H9 (cell line): ENCODE measurements around the gene PRMT6. TPM values are rescaled to one million over a fixed set of nuclear protein-coding genes. Genes with fewer than 3 reads are reported as not detected.

Experiments
- DNase-seq: peaks from one replicate; pipeline ENCODE4 v3.0.0-alpha.2; 2017
- H2AFZ ChIP-seq: one replicate; pipeline ENCODE4 v1.6.1; 2013; ENCODE audit warnings: mild to moderate bottlenecking, low read length, control low read depth, moderate library complexity
- H2AK5ac ChIP-seq: 2 replicates; pipeline ENCODE4 v1.6.1; 2013; ENCODE audit warnings: low read length, control low read depth, mixed read lengths; ENCODE audit not compliant: insufficient read length
- H2BK120ac ChIP-seq: one replicate; pipeline ENCODE4 v1.6.1; 2013; ENCODE audit warnings: low read depth, mild to moderate bottlenecking, low read length, control low read depth, inconsistent platforms; ENCODE audit not compliant: poor library complexity, severe bottlenecking
- H2BK12ac ChIP-seq: 2 replicates; pipeline ENCODE4 v1.6.1; 2013; ENCODE audit warnings: low read length, control low read depth, mixed read lengths, low read depth; ENCODE audit not compliant: insufficient read length
- H2BK15ac ChIP-seq: 2 replicates; pipeline ENCODE4 v1.6.1; 2013; ENCODE audit warnings: low read depth, low read length, control low read depth
- H2BK20ac ChIP-seq: one replicate; pipeline ENCODE4 v1.6.1; 2013; ENCODE audit warnings: low read depth, mild to moderate bottlenecking, low read length, control low read depth, inconsistent platforms; ENCODE audit not compliant: poor library complexity, severe bottlenecking
- H2BK5ac ChIP-seq: 2 replicates; pipeline ENCODE4 v1.6.1; 2013; ENCODE audit warnings: low read length, control low read depth, mixed read lengths; ENCODE audit not compliant: insufficient read length
- H3K14ac ChIP-seq: 2 replicates; pipeline ENCODE4 v1.6.1; 2013; ENCODE audit warnings: low read length, control low read depth; ENCODE audit not compliant: insufficient read depth
- H3K18ac ChIP-seq: 2 replicates; pipeline ENCODE4 v1.6.1; 2013; ENCODE audit warnings: low read depth, mild to moderate bottlenecking, mixed read lengths, low read length, control low read depth; ENCODE audit not compliant: insufficient read length
- H3K23ac ChIP-seq: 2 replicates; pipeline ENCODE4 v1.6.1; 2013; ENCODE audit warnings: low read length, control low read depth, mixed read lengths, low read depth; ENCODE audit not compliant: insufficient read length
- H3K23me2 ChIP-seq: 2 replicates; pipeline ENCODE4 v1.6.1; 2013; ENCODE audit warnings: low read depth, mild to moderate bottlenecking, mixed read lengths, low read length, control low read depth; ENCODE audit not compliant: insufficient read length, poor library complexity, severe bottlenecking
- H3K27ac ChIP-seq: 2 replicates; pipeline ENCODE4 v1.5.1; 2013; ENCODE audit warnings: low read length, control low read depth, mixed read lengths, low read depth; ENCODE audit not compliant: insufficient read length
- H3K27me3 ChIP-seq: 2 replicates; pipeline ENCODE4 v1.6.1; 2013; ENCODE audit warnings: low read length, control low read depth, inconsistent platforms; ENCODE audit not compliant: insufficient read depth
- H3K4ac ChIP-seq: 2 replicates; pipeline ENCODE4 v1.6.1; 2013; ENCODE audit warnings: low read depth, mild to moderate bottlenecking, control low read depth, inconsistent platforms, low read length, moderate library complexity
- H3K4me1 ChIP-seq: 2 replicates; pipeline ENCODE4 v1.6.1; 2013; ENCODE audit warnings: low read length, control low read depth, inconsistent platforms; ENCODE audit not compliant: insufficient read depth
- H3K4me2 ChIP-seq: 2 replicates; pipeline ENCODE4 v1.6.1; 2013; ENCODE audit warnings: low read length, control low read depth, mixed read lengths; ENCODE audit not compliant: insufficient read length, insufficient read depth
- H3K56ac ChIP-seq: 2 replicates; pipeline ENCODE4 v1.6.1; 2013; ENCODE audit warnings: low read depth, mild to moderate bottlenecking, mixed read lengths, low read length, control low read depth; ENCODE audit not compliant: insufficient read length
- H3K79me1 ChIP-seq: 2 replicates; pipeline ENCODE4 v1.6.1; 2013; ENCODE audit warnings: low read depth, mild to moderate bottlenecking, moderate library complexity, low read length, control low read depth, inconsistent platforms; ENCODE audit not compliant: insufficient read depth, poor library complexity, severe bottlenecking
- H3K79me2 ChIP-seq: 2 replicates; pipeline ENCODE4 v1.6.1; 2013; ENCODE audit warnings: low read length, control low read depth, inconsistent platforms; ENCODE audit not compliant: insufficient read depth
- H3K9ac ChIP-seq: 2 replicates; pipeline ENCODE4 v1.6.1; 2013; ENCODE audit warnings: low read length, control low read depth, mixed read lengths; ENCODE audit not compliant: insufficient read length; ENCODE audit errors: extremely low read depth
- H3K9me3 ChIP-seq: one replicate; pipeline ENCODE4 v1.6.1; 2013; ENCODE audit warnings: low read depth, low read length, inconsistent platforms; ENCODE audit not compliant: control insufficient read depth
- H3T11ph ChIP-seq: one replicate; pipeline ENCODE4 v1.6.1; 2013; ENCODE audit warnings: mild to moderate bottlenecking, low read length, control low read depth, inconsistent platforms
- H4K20me1 ChIP-seq: one replicate; pipeline ENCODE4 v1.6.1; 2013; ENCODE audit not compliant: control insufficient read depth, insufficient read length, insufficient read depth
- H4K5ac ChIP-seq: 2 replicates; pipeline ENCODE4 v1.6.1; 2013; ENCODE audit warnings: low read depth, mild to moderate bottlenecking, mixed read lengths, low read length, control low read depth; ENCODE audit not compliant: insufficient read length
- H4K8ac ChIP-seq: replicated peaks from 2 replicates; pipeline ENCODE4 v1.6.1; 2013; ENCODE audit warnings: low read length, control low read depth, mixed read lengths, low read depth; ENCODE audit not compliant: insufficient read length
- H4K91ac ChIP-seq: 2 replicates; pipeline ENCODE4 v1.6.1; 2013; ENCODE audit warnings: low read depth, mild to moderate bottlenecking, moderate library complexity, mixed read lengths, low read length, control low read depth; ENCODE audit not compliant: insufficient read length
- H3K27ac Mint-ChIP-seq, 3 experiments: 2 replicates in 2 of 3; 3 replicates in 1 of 3; pipeline ENCODE4 v1.8.0; 2020 to 2021; ENCODE audit warnings: mixed read lengths in 3 of 3, mild to moderate bottlenecking in 1 of 3, moderate library complexity in 1 of 3
- H3K27me3 Mint-ChIP-seq: 2 replicates; pipeline ENCODE4 v1.8.0; 2021; ENCODE audit warnings: low read depth, mild to moderate bottlenecking, moderate library complexity, mixed read lengths
- H3K36me3 Mint-ChIP-seq, 3 experiments: 2 replicates in 2 of 3; 3 replicates in 1 of 3; pipeline ENCODE4 v1.8.0; 2020 to 2021; ENCODE audit warnings: low read depth in 3 of 3, mixed read lengths in 3 of 3; ENCODE audit not compliant: insufficient read depth in 1 of 3
- H3K4me1 Mint-ChIP-seq, 2 experiments: 2 replicates each; pipeline ENCODE4 v1.8.0; 2020; ENCODE audit warnings: mixed read lengths in 2 of 2
- H3K4me3 Mint-ChIP-seq, 2 experiments: 2 replicates in 1 of 2; 3 replicates in 1 of 2; pipeline ENCODE4 v1.8.0; 2020 to 2021; ENCODE audit warnings: mild to moderate bottlenecking in 2 of 2, mixed read lengths in 2 of 2, moderate library complexity in 1 of 2
- H3K9me3 Mint-ChIP-seq, 2 experiments: 2 replicates in 1 of 2; 3 replicates in 1 of 2; pipeline ENCODE4 v1.8.0; 2020; ENCODE audit warnings: mild to moderate bottlenecking in 2 of 2, mixed read lengths in 2 of 2, moderate library complexity in 1 of 2
- WGBS: extraction: QIAGEN DNeasy Blood & Tissue Kit; methylation state at CpG from one replicate; pipeline ENCODE4 v1.1.7; 2013; ENCODE audit warnings: missing lambda C conversion rate, low lambda C conversion rate, mixed read lengths; ENCODE audit not compliant: insufficient read length; ENCODE audit errors: extremely low coverage; 5-methylcytosine and 5-hydroxymethylcytosine counted together
- total RNA-seq: library from RNA; stranded (reverse); gene quantifications from 2 replicates; pipeline ENCODE4 v1.2.1, GENCODE V29; 2021
- TF ChIP-seq, protein P1 (sequence below): fragments of 200-600 bp; sonication (generic); conservative IDR thresholded peaks from 3 replicates; pipeline ENCODE4 v1.8.0; 2021; ENCODE audit warnings: antibody characterized with exemption, mild to moderate bottlenecking

PRMT6 gene
- total RNA-seq, 1 experiment from 2014 or later = 37.5 TPM

- Histone ChIP-seq H3K4ac (no peak overlapping the region), H4K5ac (no peak overlapping the region), H2BK12ac (no peak overlapping the region), H3K9me3 (no peaks in the 10 kb centered on the region), H2BK20ac (no peak overlapping the region), H2BK15ac (no peak overlapping the region), H3K79me2 (no peaks in the 10 kb centered on the region), H2AK5ac (no peak overlapping the region), H3K9ac (no peak overlapping the region), H3K23me2 (no peaks in the 10 kb centered on the region), H3K18ac (no peak overlapping the region), H3K14ac (no peak overlapping the region), H3K4me1 (no peaks in the 10 kb centered on the region; the same call in 1 of the 2 replicates), H2BK120ac (no peak overlapping the region), H4K20me1 (no peaks in the 10 kb centered on the region), H3K23ac (no peak overlapping the region), H2AFZ (no peak overlapping the region), H3K79me1 (no peaks in the 10 kb centered on the region), H3K27me3 (no peaks in the 10 kb centered on the region), H3K56ac (no peak overlapping the region), H3K27ac (no peak overlapping the region), H4K8ac (no peak overlapping the region), H2BK5ac (no peak overlapping the region), H3K4me2 (no peak overlapping the region), H3T11ph (no peak overlapping the region), H4K91ac (no peak overlapping the region)
- H3K4me1 Mint-ChIP-seq = 0 out of 4 replicates have a peak, but pooled peaks cover 0 to 4% of the 10 kb centered on the region in 2 experiments
- WGBS = 100% methylated on average over 1 of the region's 2 CpGs
- TF ChIP-seq, protein P1, sequence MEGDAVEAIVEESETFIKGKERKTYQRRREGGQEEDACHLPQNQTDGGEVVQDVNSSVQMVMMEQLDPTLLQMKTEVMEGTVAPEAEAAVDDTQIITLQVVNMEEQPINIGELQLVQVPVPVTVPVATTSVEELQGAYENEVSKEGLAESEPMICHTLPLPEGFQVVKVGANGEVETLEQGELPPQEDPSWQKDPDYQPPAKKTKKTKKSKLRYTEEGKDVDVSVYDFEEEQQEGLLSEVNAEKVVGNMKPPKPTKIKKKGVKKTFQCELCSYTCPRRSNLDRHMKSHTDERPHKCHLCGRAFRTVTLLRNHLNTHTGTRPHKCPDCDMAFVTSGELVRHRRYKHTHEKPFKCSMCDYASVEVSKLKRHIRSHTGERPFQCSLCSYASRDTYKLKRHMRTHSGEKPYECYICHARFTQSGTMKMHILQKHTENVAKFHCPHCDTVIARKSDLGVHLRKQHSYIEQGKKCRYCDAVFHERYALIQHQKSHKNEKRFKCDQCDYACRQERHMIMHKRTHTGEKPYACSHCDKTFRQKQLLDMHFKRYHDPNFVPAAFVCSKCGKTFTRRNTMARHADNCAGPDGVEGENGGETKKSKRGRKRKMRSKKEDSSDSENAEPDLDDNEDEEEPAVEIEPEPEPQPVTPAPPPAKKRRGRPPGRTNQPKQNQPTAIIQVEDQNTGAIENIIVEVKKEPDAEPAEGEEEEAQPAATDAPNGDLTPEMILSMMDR = no peak
- no peak for DNase-seq
- peaks cover 9 to 13% of the 10 kb centered on the region in 2 experiments; a peak in 4 of 5 replicates for H3K9me3 Mint-ChIP-seq
- H3K36me3 Mint-ChIP-seq = peaks cover 0 to 12% (median 2%) of the 10 kb centered on the region in 3 experiments; a peak in 3 of 7 replicates
- H3K4me3 Mint-ChIP-seq = no peak overlapping the region
- H3K27ac Mint-ChIP-seq = no peak overlapping the region
- no peaks in the 10 kb centered on the region for H3K27me3 Mint-ChIP-seq
Observed at GRCh38 chr1:107081102-107081501, 24.6 kb downstream of the PRMT6 start.
